GM19468 (cell line): Measurements from ENCODE around the gene NAA60.

ENCODE experiments used
- ATAC-seq: cut with Tn5 transposase; IDR thresholded peaks from one replicate; pipeline ENCODE4 v1.9.1; 2021; ENCODE audit warnings: mild to moderate bottlenecking, moderate library complexity, moderate number of reproducible peaks; ENCODE audit not compliant: unreplicated experiment; ENCODE audit errors: extremely low read depth

NAA60 gene

GRCh38 chr16:3534126-3534525 is 90.6 kb downstream of the NAA60 start:
- ATAC-seq: no peak

- no peak for ATAC-seq
These were observed 92.8 kb downstream of the NAA60 start for GRCh38 chr16:3536271-3536731.
